ENCODE measurements around the gene ZNF516.
A peak's percentile ranks its signal among the peaks of the same experiment; 100 is the strongest.

The ZNF516 gene

DNA sequence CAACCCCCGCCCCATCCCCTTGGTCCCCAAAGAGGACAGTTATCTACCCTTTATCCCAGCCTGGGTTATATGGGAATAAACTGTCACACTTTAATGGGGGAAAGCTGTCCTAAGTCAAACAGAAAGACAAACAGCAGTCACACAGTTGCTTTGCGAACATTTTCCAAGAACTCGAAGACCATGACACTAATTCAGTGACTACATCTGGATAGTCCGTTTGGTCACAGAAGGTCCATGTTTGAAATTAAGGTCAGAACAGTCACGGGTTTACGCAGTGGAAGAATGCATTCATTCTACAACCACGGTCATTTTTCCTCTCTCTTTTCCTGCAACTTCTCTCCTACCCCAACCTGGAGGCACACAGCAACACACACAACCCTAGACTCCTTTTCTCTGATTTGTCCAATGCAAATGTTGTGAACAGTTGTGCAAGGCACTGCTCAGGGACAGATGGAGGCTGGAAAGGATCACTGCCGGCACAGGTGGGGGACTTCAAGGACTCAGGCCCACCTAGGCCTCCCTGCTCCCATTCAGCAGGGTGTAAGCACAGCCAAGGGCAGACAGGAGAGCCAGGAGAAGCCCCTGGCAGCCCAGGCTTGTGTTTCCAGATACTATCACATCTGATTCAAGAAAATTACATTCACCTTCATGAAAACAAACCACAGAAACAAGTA is 39.9 kb downstream of the ZNF516 start:
- no peak for DNase-seq

DNA sequence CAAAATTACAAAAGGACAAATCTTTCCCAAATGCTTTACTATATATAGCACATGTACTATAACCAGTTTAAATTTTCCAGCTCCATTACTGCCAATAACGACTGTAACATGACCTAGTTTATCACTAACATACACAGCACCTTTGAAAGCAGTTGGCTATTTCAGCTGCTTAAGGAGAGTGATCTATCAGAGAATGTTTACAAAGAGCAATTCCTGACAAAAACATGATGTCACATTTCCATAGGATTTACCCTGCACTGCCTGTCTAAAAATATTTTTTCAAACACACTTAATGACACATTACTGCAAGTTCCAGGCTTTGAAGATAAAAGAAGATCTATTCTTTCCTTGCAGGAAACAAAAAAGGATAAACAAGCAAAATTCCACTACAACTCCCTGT is 40.6 kb downstream of the ZNF516 start:
- peak in 1 of 2 experiments; percentile 16 for DNase-seq

DNA sequence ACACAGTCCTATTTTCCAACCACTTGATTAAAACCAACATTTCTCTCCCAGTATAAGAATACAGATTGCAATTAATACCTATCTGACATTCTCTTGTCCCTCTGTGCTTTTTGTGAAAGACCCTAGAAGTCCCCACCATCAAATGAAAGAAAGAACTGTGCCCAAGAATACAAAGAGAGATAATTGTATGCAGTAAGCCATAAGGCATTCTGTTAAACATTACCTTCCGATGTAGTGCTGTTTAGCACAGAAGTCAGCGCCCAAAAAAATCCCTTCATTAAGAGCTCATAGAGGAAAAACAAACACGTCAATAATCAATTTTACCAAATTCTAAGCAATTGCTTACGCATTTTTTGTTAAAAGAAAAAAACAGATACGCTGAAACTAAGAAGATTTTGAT is 41.1 kb downstream of the ZNF516 start:
- DNase-seq = no peak

DNA sequence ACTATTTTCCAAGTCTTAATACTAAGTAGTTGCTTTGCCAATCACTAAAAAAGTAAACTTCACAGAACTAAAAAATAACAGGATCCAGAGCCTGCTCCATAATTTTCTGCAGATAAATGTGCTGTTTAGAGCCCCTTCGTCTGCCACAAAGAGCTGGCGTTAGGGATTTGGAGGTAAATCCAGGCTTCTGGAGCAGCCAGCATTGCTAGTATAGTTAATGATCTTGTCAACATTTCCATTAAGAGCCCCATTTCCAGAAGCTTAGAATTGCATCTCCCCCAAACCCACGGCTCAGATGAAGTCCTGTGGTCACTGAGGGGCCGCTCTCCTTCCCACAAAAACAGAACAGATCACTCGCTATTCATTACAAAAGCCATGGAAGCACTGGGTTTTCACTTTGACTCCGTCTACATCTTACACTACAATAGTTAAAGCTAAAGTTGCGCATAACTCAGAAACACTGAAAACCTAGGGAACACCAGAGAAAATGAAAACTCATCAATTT is 41.9 kb downstream of the ZNF516 start:
- DNase-seq = no peak

DNA sequence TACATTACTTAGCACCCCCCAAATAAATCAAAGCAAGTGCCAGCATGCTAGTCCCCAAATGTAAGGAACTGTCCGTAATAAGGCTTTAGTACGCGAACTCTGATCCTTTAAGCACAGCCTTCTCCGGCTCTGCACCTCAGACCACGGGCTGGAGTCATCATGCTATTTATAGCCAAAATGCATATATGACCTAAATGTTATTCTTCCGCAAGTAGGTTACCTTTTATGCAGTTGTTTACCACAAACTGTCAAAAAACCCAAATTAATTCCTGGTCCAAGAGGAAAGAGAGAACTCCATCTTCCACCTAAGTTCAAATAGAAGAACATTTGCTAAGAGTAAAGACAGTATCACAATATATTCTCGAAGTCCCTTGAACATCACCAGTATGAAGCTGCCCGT is 42.7 kb downstream of the ZNF516 start:
- DNase-seq = peak; percentile 48 to 72

DNA sequence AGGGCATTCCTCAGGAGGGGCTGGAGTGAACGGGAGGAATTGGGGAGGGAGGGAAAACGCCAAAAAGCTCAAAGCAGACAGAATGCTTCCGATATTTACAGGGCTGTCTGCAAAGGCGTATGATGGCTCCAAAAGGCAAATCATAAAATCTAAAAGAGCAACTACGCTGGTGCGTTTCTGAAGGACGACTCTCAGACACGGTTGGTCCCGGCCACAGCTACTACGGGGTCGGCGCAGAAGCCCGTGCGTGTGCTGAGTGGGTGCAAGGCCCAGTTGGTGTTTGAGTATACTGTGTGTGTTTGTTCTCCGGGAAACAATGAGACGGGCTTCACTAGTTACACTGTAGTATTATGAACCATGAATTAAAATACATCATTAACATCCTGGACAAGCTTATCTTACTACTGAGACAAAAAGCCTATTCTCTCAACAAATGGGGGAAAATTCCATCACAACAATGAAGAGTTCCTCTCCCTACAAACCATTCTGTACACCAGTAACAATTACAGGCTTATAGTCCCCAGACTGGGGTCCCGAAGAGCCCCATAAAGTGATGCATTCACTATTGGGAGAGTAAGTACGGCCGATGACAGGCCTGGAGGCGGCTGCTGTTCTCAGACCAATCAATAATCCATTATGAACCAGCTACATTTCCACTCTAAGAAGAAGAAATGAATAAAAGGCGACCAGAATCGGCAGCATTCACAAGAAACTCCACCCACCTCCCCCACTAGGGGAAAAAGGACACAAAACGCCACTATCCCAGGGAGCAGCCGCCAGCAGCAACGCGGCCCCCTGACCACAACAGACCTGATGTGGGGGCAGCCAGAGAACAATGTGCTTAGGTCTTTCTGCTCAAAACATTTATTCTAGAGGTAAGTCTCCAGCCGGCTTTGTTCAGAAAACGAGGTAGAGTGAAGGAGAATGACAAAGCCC is 43.4 kb downstream of the ZNF516 start:
- DNase-seq = peak; percentile 35 to 70

DNA sequence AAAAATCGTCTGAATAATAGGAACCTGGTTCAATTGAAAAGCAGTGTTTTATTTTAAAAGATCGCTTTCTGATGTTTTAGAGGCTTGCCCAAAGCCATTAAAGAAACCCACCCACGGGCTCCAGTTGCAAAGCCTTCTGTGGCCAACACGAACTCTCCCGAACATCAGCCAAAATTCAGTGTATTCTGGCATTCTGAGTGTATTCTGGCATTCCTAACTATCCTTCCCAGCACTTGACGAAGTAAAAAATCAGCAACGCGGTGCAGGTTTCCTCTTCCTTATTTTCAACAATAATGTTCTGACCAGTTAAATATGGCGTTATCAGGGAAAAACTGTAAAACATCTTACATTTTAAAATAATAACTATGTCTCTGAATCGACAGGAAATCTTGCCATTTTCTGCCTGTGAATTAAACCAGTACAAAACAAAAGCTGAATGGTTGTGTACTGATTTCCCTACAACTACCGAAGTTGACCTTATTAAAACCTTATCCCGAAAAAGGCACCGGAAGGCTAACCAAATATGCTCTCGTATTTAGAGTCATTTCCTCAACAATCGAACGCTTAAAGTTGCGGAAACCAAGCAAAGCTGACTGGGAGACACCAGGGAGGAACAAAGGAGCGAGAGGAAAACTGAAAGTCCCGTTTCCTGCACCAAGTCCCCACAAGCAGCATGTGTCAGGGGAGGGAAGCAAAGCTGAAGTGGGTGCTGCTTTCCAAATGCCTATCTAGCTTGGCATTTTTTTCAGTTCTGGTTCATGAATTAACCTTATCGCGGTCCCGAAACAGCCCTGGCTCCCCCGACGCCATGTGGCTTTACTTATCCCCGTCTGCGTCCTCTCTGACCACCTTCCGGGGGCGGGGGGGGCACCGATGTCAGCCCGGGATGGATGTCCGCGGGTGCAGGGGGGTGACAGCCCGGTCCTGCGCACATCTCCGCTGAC is 44.3 kb downstream of the ZNF516 start:
- peak; percentile 30 to 48 for DNase-seq

DNA sequence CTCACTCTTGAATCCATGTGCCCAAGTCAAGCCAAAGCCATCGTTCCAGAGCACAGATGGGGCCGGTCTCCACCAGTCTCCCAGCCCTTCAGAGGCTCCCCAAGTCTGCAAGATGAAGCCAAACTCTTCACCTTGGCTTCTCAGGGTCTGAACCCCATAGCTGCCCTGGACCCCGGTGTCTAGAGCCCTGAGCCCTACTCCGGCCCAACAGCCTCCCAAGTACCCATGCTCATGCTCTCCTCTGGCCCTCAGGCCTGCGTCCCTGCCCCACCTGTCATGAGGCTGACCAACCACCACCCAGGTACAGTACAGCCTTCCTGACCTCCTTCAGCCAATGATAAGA is 46.0 kb downstream of the ZNF516 start:
- DNase-seq = no peak

DNA sequence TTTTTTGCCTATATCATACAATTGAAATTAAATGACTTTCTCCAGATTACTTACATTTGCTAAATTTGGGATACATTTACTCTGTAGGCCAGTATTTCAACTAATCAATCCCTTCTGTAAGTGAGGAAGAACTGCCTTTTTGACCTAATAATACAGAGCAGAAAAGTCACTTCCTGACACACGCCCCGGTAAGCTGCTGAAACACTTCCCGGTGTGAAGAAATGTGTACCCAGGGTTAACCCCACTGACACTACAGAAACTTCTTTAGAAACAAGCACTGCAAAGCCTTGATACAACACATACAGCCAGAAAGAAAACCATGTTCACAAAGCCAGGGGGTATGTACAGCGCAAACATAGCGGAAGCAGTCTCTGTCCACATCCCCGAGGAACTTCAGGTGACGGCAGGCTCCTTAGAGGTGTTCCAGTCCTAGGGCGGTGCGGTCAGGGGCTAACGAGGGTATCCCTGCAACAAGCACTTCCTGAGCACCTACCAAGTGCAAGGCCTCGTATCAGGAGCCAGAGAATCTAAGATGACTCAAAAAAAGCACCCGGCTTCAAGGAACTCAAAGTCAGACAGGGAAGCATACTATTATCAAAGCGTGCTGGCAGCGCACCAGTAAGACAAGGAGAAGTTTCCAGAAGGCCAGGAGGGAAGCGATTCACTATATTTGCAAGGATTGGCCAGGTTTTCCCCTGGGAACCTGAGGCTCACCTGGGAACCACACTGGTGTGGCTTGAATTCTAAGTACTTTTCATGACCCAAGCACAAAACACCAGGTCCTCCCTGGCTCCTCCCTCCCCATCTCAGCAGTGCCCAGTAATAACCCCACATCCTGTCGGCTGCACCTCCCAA is 46.6 kb downstream of the ZNF516 start:
- no peak for DNase-seq

DNA sequence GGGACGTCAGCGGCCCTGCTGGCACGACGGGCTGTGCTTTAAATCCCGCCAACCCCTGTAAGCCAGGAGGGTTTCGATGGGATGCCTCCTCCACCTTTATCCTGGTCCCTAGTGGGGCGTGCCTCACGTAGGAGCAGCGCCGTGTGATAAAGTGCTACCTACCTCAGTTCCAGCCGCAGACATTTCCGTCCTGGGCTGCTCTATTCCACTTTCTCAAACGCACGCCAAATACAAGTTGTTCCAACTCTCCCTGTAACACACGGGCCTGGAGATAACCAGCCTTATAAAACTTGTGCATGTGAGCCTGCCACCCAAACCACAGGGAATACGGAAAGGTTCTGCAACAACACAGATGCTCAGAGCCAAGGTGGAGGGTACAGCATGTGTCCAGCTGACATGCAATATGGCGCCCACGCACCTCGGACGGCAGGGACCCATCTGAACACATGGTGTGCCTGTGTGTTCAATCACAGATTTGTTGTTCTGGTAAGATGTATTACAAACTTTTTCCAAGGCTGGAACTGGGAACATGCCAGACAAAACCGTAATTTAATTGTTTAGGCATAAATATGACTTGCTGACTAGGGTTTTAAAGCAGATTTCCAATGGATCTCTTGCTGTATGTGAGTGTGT is 47.7 kb downstream of the ZNF516 start:
- no peak for DNase-seq

DNA sequence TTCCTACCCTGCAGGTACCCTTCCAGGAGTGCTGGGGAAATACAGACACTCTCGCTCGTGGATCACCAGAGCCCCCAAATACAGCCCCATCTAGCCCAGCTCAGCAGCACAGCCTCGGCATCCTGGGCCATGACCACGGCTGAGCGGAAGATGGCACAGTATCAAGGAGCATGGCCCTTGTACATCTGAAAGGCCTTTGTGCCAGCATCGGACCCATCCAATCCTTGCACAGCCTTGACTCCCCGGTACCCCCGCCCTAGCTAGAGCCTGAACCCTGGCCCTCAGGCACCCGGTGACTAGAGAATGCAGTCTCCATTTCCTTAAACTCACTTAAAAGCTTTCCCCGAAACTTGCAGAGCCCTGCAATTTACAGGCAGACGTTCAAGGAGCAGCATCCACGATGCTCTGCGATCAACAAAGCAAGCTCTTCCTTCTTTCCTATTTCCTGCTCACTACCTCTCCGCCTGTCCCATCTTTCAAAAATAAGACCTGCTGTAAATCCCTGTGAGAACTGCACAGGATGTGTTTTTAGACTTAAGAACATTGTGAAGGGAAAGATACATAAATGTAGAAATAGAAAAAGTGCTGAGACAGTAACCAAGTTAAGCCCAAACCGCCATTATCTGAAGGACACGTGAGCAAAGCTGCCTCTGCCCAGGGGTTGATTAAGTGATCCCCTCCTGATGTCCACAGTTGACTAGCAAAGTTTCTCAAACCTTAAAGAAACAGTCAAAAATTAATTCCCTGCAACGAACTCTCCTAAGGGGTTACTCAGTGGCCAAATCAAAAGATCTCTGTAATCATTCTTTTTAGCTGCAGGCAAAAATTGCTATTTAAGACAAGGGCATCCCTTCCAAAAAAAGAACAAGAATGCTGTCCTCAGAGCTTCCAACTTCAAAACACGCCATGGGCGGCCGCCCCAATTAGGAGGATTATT is 48.5 kb downstream of the ZNF516 start:
- no peak for DNase-seq

DNA sequence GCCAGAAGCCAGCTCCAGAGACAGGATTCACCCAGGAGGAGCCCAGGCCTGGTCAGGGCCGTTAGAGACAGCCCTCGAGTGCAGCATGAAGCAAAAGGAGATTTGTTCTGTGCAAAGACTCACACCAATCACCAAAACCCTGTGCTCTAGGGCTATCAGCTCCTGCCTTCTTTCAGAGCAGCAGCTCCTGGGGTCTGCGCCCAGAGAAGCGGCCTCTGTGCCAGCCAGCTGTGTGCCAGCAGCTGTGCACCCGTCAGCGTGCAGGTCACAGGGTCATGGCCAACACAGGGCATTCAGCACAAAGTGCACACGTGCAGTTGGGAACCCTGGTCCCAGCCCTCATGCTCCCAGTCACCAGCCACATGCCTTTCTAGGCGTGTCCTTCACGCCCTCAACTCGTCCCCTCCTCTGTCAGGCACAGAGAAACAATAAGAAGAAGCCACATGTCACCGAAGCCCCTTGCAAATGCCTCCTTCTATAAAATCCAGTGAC is 49.3 kb downstream of the ZNF516 start:
- DNase-seq = no peak

DNA sequence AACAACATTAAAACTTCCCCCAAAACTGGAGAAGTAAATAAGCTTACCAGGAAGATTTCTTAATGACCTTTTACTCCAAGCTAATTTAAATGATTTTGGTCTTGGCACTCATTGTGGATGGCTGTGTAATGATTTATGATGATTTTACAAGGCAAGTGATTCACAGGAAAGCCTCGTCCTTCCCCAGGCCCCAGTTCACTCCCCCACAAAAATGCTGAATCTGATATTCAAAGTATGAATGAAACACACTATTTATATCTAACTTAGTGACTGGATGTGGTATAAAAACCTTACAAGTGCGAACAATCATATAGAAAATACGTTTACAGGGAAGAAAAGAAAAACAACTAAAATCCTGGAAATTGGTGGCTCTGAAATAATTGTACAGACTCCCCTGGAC is 49.8 kb downstream of the ZNF516 start:
- DNase-seq = no peak

DNA sequence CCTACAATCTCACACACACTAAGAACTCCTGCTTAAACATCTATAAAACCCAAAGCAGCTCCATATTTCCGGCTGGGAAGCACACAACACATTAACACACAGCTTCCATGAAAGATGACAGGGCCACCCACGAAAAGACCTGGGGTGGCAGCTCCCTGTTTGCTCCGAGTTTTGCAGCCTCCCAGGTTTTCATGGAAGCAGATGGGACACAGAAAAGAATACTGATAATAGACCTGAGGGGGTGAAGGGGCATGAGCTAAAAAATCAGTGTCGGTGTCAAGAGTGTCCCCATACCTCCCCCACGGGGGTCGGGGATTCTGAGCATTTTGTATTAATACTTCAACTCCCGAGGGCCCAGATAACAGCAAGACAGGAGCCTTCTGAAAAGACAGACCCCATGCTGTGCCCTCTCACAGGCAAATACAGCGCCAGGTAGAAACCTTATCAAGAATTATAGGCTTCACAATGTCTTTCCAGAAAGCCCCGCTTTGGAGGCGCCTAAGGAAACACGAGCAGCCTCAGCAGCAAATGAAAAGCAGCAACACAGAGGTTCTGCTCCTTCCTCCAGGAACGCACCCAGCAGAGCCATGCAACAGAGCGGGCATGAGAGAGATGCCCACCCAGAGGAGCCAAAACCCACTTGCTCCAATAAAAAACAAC is 50.5 kb downstream of the ZNF516 start:
- DNase-seq = no peak

DNA sequence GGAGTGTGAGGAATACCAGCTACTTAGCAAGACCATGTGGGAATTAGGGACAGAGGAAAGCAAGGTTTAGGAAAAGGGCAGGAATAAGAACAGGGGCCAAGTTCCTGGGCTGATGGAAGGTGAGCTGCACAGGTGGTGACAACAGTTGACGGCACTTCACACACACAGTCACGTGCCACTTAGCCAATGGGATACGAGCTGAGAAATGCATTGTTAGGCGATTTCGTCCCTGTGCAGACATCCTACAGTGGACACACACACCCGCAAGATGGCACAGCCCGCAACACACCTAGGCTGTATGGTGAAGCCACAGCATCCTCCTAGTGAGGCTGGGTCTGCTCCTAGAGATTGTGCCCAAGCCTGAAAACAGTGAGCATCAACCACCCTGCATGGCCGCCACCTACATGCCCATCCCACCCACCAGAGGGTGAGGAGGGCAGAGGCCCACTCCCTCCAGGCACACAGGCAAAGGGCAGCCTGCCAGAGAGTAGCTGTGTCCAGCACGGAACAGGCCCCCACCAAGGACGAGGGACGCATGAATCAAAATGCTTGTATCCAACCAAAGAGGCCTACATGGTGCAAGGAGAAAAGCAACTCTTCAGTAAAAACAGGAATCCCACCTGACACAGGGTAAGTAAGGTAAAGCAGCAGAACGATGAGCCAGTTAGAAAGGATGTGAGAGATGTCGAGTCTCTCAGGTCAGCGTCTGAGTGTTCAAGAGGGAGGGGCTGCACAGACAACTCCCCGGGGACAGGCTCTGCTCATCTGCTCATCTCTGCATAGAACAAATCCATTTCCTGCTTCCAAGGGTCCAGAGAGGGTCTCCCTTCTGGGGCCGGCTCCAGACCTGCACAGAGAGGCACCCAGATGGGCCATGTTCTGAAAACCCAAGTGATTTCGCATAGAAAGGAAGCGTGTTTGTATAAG is 51.3 kb downstream of the ZNF516 start:
- no peak for DNase-seq

DNA sequence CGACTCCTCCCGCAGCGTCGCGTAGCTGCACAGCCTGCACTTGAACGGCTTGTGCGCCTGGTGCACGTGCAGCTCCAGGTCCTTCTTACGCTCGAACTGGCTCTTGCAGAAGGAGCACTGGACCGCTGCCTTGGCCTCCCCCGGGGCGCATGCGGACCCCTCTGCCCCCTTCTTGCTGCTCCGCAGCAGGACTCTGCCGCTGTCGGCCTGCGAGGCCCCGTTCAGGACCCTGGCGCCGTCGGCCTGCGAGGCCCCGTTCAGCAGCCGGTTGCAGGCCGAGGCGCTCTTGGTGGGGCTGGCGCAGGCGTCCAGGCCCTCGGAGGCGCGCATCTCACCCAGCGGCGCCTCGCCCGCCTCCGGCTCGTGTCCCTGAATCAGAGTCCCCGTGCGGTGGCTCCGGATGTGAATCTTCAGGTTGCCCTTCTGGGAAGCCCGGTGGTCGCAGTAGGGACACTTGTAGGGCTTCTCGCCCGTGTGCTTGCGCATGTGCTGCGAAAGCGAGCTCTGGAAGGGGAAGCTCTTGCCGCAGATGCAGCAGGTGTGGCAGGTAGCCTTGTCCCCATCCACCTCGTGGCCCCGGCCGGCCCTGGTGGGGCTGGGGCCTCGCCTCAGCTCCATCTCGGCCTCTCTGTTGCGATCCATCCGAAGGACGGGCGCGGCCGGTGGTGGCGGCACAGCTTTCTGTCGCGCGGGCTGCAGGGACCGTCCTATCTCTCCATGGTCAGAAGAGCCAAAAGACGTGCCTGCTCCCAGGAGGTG is 52.5 kb downstream of the ZNF516 start:
- no peak for DNase-seq

DNA sequence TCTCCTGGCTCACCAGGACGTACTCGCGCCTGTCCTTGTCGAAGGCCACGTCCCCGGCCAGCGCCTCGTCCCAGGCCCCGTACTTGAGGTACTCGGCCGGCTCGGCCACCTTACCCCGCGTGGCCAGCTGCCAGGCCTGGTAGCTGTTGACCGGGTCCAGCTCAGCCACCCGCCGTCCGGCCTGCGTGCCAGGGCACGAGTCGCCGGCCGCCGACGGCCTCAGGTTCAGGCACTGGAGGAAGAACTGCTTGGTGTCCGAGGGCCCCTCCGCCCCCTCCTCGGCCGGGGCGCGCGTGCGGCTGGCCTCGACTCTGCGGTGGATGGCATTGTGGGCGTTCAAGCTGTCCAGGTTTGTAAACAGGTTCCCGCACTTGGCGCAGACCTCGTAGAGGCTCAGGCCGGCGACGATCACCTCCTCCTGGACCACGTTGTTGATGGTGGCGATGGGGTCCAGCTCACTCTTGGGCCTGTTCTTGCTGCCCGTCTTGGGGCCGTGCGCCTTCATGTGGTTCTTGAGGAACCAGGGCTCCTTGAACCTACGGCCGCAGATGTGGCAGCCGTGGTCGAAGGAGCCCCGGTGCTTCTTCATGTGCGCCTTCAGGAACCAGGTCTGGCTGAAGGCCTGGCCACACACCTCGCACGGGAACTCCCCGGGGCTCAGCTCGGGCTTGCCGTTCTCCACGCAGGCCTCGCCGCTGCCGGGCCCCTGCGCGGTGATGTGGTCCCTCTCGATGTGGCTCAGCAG is 53.2 kb downstream of the ZNF516 start:
- no peak for DNase-seq

Measured in NCI-H526 (cell line).